Gastrocnemius medialis (tissue), 4 donors: ENCODE results near the gene PDE6A.

Experiments
- POLR2A ChIP-seq, 2 donors: fragments of 450-650 bp; IDR thresholded peaks; one replicate each; pipeline ENCODE4 v1.6.1; 2017; ENCODE audit warnings: antibody characterized with exemption in 2 of 2, mild to moderate bottlenecking in 2 of 2, moderate library complexity in 2 of 2
- TF ChIP-seq, protein P1 (sequence below), 5 experiments: fragments of 450-650 bp in 3 of 5; fragments of 200-600 bp in 2 of 5; sonication (generic) in 2 of 5; IDR thresholded peaks in 4 of 5; conservative IDR thresholded peaks in 1 of 5; 1 replicate in 4 of 5; 2 replicates in 1 of 5; pipeline ENCODE4 v1.5.1; 2016 to 2019; ENCODE audit warnings: antibody characterized with exemption in 5 of 5, mild to moderate bottlenecking in 3 of 5, moderate library complexity in 3 of 5

DNA sequence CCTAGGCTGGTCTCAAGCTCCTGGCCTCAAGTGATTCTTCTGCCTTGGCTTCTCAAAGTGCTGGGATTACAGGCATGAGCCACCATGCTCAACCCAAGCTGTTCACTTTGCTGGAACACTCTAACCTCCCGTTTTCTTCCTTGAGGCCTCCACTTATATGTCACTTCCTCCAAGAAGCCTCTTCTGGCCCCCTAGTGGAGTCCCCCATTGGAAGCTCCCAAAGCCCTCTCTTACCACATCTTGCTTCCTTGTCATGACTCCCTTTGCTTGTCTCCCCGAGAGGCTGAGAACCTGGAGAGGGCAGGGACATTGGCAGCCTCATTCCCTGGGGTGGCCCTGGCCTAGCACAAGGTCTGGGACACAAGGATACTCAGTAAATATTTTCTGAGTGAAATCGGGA lies 80.8 kb downstream of the PDE6A start:
- TF ChIP-seq, protein P1, sequence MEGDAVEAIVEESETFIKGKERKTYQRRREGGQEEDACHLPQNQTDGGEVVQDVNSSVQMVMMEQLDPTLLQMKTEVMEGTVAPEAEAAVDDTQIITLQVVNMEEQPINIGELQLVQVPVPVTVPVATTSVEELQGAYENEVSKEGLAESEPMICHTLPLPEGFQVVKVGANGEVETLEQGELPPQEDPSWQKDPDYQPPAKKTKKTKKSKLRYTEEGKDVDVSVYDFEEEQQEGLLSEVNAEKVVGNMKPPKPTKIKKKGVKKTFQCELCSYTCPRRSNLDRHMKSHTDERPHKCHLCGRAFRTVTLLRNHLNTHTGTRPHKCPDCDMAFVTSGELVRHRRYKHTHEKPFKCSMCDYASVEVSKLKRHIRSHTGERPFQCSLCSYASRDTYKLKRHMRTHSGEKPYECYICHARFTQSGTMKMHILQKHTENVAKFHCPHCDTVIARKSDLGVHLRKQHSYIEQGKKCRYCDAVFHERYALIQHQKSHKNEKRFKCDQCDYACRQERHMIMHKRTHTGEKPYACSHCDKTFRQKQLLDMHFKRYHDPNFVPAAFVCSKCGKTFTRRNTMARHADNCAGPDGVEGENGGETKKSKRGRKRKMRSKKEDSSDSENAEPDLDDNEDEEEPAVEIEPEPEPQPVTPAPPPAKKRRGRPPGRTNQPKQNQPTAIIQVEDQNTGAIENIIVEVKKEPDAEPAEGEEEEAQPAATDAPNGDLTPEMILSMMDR (IDR thresholded peaks at IDR 0.05 in 4 of 5, conservative IDR thresholded peaks at IDR 0.05 in 1 of 5), result no peak
- no peak for TF ChIP-seq POLR2A (IDR thresholded peaks at IDR 0.05)
